Hepatocyte (in vitro differentiated cells): Measurements from ENCODE around the gene BMP4.

Source experiments
- CTCF ChIP-seq: fragments of 200-600 bp; sonication (generic); IDR thresholded peaks from 2 replicates; pipeline ENCODE4 v1.5.1; 2016; ENCODE audit warnings: antibody characterized with exemption, mild to moderate bottlenecking; ENCODE audit not compliant: poor library complexity
- EZH2phosphoT487 ChIP-seq: fragments of 200-600 bp; sonication (generic); IDR thresholded peaks from one replicate; pipeline ENCODE4 v1.6.1; 2018; ENCODE audit warnings: antibody characterized with exemption, mild to moderate bottlenecking, low read depth, moderate library complexity; ENCODE audit not compliant: unreplicated experiment, severe bottlenecking

DNA sequence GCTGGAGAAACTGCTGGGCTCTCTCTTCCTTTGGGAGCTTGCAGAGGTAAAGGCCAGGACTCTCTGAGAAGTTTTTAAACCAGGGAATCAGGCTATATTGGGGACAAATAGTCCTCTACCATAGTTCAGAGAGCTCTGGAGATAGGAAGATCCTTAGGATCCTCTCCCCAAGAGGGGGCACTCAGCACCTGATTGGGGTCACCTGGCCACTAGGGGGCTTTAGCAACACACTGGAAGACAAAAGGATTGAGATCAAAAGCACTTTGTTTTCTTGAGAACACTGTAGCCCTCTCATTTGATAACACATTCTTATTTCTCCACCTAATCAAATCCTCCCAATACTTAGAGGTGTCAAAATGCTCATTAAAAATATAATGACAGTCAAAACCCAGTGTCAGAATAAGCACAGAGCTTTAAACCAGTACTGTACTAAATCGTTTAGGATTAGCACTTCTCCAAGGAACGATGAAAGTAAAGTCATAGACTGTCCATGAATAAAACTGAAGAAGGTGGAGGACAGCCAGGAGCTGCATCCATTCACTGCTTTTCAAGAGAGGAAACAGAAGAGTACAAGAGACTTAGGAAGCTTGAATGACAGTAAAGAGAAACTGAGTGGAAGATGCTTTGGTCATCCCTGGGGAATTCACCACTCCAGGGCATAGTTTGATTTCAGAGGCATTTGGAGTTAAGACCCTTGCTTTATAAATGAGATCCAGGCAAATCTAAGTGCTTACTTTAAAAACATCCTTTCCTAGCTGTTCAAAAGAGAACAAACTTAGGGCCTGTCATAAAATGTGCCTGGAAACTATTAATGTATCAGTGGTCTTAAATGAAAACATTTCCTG lies 26.5 kb downstream of the BMP4 start:
- TF ChIP-seq CTCF = peak; percentile 60
- TF ChIP-seq EZH2phosphoT487 = no peak
